ENCODE results near the gene IRF4. TPM values are rescaled to one million over a fixed set of nuclear protein-coding genes. Genes with fewer than 3 reads are reported as not detected.

Gene IRF4
- total and polyA plus RNA-seq, 2 donors (not counting 3 experiments of a cell fraction or from before 2014, with no cell fraction given): not detected

- no peak overlapping the region for H3K9ac ChIP-seq (replicated peaks; ENCODE audit: extremely low read depth, insufficient read depth, low read length)
- TF ChIP-seq POLR2AphosphoS5 (IDR thresholded peaks at IDR 0.05; ENCODE audit: insufficient read depth, low read depth, low read length) (no peak), GATA2 (IDR thresholded peaks at IDR 0.05; ENCODE audit: insufficient read depth, insufficient read length, low read depth, low read length) (no peak), CTCF (IDR thresholded peaks at IDR 0.05; ENCODE audit: extremely low read depth in 1 of 2, insufficient read depth in 1 of 2, low read depth in 1 of 2, low read length in 2 of 2) (no peak), JUN (IDR thresholded peaks at IDR 0.05; ENCODE audit: borderline replicate concordance, insufficient read depth, insufficient read length, low read depth) (no peak), POLR2A (IDR thresholded peaks at IDR 0.05; ENCODE audit: low read depth, low read length) (no peak), FOS (IDR thresholded peaks at IDR 0.05; ENCODE audit: borderline replicate concordance, insufficient read depth, low read length) (no peak), MYC (IDR thresholded peaks at IDR 0.05; ENCODE audit: low read depth, low read length) (no peak), EZH2 (IDR thresholded peaks at IDR 0.05; ENCODE audit: borderline replicate concordance, low read depth, low read length, severe bottlenecking) (no peak), MAX (IDR thresholded peaks at IDR 0.05; ENCODE audit: insufficient read depth, insufficient read length) (no peak)
- ChIA-PET POLR2A (no interaction called here), CTCF (no interaction called here)
- FAIRE-seq (no peak), DNase-seq (ENCODE audit: low read depth, low spot score) (no peak)
- no peak overlapping the region for H3K27ac ChIP-seq (ENCODE audit: insufficient read depth, low read depth, low read length)
- BruUV-seq (replicated peaks): no TSS peak
- H3K9me1 ChIP-seq (replicated peaks; ENCODE audit: control insufficient read depth, extremely low read depth, insufficient read depth, low read length): no peaks in the 10 kb centered on the region
- no peaks in the 10 kb centered on the region for H3K79me2 ChIP-seq (ENCODE audit: control insufficient read depth, insufficient read depth, low read length)
- H3K27me3 ChIP-seq (ENCODE audit: control insufficient read depth in 2 of 2, insufficient read depth in 2 of 2, low read length in 2 of 2): no peaks in the 10 kb centered on the region
- H3K9me3 ChIP-seq (replicated peaks; ENCODE audit: control insufficient read depth, insufficient read depth, low read length): no peaks in the 10 kb centered on the region
- H3K4me2 ChIP-seq (ENCODE audit: insufficient read depth, low read length): no peak overlapping the region
- no peak overlapping the region for H2AFZ ChIP-seq (ENCODE audit: low read depth, low read length)
- intact Hi-C loops (cut with micrococcal nuclease): no loop called here
- H3K4me3 ChIP-seq (replicated peaks in 1 of 3; ENCODE audit: insufficient read depth in 1 of 3, low read depth in 1 of 3, low read length in 3 of 3): no peak overlapping the region
- dilution Hi-C loops (cut with MboI; ENCODE audit: extremely low pct_ligation_motif_present, low sequenced_read_pairs): no loop called here
- H4K20me1 ChIP-seq (replicated peaks; ENCODE audit: control insufficient read depth, extremely low read depth, insufficient read depth, low read length): no peaks in the 10 kb centered on the region
- H3K36me3 ChIP-seq (ENCODE audit: control insufficient read depth in 2 of 2, extremely low read depth in 1 of 2, insufficient read depth in 2 of 2, low read length in 2 of 2): no peaks in the 10 kb centered on the region
- H3K4me1 ChIP-seq (ENCODE audit: control insufficient read depth, extremely low read depth, insufficient read depth, low read length): no peaks in the 10 kb centered on the region
These were observed 64.3 kb downstream of the IRF4 start for GRCh38 chr6:455835-456234.
